HCT116 (cell line): ENCODE measurements around the gene MYO7B.

Source experiments
- EZH2 ChIP-seq: fragments of 200-600 bp; sonication (generic); IDR thresholded peaks from 2 replicates; pipeline ENCODE4 v1.6.1; 2017; ENCODE audit warnings: antibody characterized with exemption, mixed run types
- POLR2A ChIP-seq: IDR thresholded peaks from 2 replicates; pipeline ENCODE4 v1.7.0; 2011; ENCODE audit warnings: borderline replicate concordance; ENCODE audit not compliant: insufficient read depth, insufficient read length; ENCODE audit errors: extremely low read depth
- POLR2AphosphoS5 ChIP-seq: IDR thresholded peaks from 2 replicates; pipeline ENCODE4 v1.6.1; 2011; ENCODE audit warnings: mild to moderate bottlenecking, low read depth, low read length, moderate library complexity
- RAD21 ChIP-seq: IDR thresholded peaks from 2 replicates; pipeline ENCODE4 v1.6.1; 2012; ENCODE audit warnings: low read depth, mild to moderate bottlenecking
- REST ChIP-seq: IDR thresholded peaks from 2 replicates; pipeline ENCODE4 v1.6.1; 2012; ENCODE audit warnings: low read depth
- SRF ChIP-seq: IDR thresholded peaks from 2 replicates; pipeline ENCODE4 v1.6.1; 2012; ENCODE audit warnings: low read depth
- YY1 ChIP-seq: IDR thresholded peaks from 2 replicates; pipeline ENCODE4 v1.6.1; 2011; ENCODE audit warnings: low read length, low read depth, moderate library complexity, mild to moderate bottlenecking; ENCODE audit not compliant: insufficient replicate concordance; ENCODE audit errors: extremely low read depth
- TF ChIP-seq, protein P1 (sequence below), 3 experiments: fragments of 200-600 bp in 1 of 3; sonication (generic) in 1 of 3; IDR thresholded peaks in 2 of 3; conservative IDR thresholded peaks in 1 of 3; 2 replicates each; pipeline ENCODE4 v1.5.1; 2012 to 2017; ENCODE audit warnings: low read depth in 2 of 3, low read length in 2 of 3, antibody characterized with exemption in 1 of 3, borderline replicate concordance in 1 of 3, control low read depth in 1 of 3, mild to moderate bottlenecking in 1 of 3, mixed read lengths in 1 of 3, mixed run types in 1 of 3, moderate library complexity in 1 of 3; ENCODE audit not compliant: insufficient read depth in 1 of 3
- TF ChIP-seq, protein P2 (sequence below): IDR thresholded peaks from 2 replicates; pipeline ENCODE4 v1.6.1; 2011; ENCODE audit warnings: mild to moderate bottlenecking, low read length, moderate library complexity; ENCODE audit not compliant: insufficient replicate concordance; ENCODE audit errors: extremely low read depth
- TF ChIP-seq, protein P3 (sequence below): IDR thresholded peaks from 2 replicates; pipeline ENCODE4 v1.6.1; 2012

DNA sequence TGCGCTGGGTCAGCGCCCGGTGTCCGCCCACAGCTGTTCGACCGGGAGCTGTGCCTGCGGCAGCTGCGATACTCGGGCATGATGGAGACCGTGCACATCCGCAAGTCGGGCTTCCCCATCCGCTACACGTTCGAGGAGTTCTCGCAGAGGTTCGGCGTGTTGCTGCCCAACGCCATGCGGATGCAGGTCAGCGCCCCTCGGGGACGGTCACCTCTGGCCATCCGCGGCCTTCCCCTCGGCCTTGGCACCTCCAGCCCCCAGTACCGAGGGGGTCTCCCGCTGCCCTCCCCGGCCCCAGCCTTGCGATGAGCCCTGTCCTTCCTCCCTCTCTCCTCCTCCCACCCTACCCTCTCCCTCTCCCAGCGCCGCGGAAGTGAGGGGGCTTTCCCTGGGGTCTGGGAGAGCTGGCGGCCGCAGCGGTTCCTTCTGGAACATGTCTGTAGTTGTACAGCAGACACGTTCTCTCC is 57.3 kb downstream of the MYO7B start:
- TF ChIP-seq POLR2A: no peak
- TF ChIP-seq, protein P1, sequence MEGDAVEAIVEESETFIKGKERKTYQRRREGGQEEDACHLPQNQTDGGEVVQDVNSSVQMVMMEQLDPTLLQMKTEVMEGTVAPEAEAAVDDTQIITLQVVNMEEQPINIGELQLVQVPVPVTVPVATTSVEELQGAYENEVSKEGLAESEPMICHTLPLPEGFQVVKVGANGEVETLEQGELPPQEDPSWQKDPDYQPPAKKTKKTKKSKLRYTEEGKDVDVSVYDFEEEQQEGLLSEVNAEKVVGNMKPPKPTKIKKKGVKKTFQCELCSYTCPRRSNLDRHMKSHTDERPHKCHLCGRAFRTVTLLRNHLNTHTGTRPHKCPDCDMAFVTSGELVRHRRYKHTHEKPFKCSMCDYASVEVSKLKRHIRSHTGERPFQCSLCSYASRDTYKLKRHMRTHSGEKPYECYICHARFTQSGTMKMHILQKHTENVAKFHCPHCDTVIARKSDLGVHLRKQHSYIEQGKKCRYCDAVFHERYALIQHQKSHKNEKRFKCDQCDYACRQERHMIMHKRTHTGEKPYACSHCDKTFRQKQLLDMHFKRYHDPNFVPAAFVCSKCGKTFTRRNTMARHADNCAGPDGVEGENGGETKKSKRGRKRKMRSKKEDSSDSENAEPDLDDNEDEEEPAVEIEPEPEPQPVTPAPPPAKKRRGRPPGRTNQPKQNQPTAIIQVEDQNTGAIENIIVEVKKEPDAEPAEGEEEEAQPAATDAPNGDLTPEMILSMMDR (IDR thresholded peaks at IDR 0.05 in 2 of 3, conservative IDR thresholded peaks at IDR 0.05 in 1 of 3; ENCODE audit: borderline replicate concordance in 1 of 3, insufficient read depth in 1 of 3, low read depth in 2 of 3, low read length in 2 of 3): no peak
- TF ChIP-seq POLR2AphosphoS5: no peak
- TF ChIP-seq, protein P2, sequence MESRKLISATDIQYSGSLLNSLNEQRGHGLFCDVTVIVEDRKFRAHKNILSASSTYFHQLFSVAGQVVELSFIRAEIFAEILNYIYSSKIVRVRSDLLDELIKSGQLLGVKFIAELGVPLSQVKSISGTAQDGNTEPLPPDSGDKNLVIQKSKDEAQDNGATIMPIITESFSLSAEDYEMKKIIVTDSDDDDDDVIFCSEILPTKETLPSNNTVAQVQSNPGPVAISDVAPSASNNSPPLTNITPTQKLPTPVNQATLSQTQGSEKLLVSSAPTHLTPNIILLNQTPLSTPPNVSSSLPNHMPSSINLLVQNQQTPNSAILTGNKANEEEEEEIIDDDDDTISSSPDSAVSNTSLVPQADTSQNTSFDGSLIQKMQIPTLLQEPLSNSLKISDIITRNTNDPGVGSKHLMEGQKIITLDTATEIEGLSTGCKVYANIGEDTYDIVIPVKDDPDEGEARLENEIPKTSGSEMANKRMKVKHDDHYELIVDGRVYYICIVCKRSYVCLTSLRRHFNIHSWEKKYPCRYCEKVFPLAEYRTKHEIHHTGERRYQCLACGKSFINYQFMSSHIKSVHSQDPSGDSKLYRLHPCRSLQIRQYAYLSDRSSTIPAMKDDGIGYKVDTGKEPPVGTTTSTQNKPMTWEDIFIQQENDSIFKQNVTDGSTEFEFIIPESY: no peak
- no peak for TF ChIP-seq EZH2
- no peak for TF ChIP-seq REST
- TF ChIP-seq YY1: no peak
- TF ChIP-seq, protein P3, sequence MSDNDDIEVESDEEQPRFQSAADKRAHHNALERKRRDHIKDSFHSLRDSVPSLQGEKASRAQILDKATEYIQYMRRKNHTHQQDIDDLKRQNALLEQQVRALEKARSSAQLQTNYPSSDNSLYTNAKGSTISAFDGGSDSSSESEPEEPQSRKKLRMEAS: no peak
- no peak for TF ChIP-seq SRF
- TF ChIP-seq RAD21: no peak
